GM21447 (cell line): ENCODE data around the gene CEP41.

Experiments used
- ATAC-seq: cut with Tn5 transposase; IDR thresholded peaks from one replicate; pipeline ENCODE4 v1.9.1; 2021; ENCODE audit not compliant: unreplicated experiment

Gene CEP41

DNA sequence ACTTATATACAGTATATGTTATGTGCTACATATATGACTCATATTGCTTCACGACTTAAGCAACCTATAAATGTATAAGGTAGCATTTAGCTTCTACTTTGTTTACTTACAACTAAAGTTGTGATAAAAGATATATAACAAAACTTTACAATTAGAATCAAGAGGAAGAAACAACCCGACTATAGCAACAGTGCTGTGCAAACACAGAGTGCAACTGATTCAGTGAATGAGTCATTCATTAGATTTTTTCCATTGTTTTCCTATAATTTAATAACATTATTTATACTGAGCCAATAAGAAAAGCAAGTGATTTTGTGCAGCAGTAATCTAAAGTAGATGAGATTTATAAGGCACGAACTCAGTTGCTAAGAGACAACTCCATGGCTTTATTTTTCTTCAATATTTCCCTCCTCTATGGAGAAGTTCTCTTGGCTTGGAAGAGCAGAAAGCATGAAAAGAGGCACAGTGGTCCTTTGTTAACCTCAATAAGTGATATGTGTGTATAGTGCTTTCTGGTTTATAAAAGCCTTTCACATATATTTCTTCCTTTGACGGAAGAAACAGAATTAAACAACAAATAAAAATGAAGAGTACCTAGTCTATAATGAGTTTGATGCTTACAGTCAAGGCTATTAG lies 19.8 kb downstream of the CEP41 start:
- no peak for ATAC-seq

DNA sequence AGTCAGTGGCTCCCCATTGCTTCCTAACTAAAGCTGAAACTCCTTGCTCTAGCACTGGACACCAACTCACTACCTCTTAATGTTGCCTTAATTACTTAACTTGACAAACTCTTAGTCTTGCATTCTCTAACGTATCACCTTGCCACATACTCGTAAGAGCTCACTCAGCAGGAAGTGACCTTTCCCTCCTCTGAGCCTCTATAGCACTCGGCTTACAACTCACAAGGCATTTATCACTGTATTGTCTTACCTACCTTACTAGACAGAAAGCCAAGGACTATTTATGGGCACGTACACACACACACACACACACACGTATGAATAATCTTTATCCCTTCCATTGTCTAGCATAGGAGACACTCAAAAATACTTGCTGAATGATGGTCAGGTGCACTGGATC lies 21.2 kb downstream of the CEP41 start:
- ATAC-seq = no peak

DNA sequence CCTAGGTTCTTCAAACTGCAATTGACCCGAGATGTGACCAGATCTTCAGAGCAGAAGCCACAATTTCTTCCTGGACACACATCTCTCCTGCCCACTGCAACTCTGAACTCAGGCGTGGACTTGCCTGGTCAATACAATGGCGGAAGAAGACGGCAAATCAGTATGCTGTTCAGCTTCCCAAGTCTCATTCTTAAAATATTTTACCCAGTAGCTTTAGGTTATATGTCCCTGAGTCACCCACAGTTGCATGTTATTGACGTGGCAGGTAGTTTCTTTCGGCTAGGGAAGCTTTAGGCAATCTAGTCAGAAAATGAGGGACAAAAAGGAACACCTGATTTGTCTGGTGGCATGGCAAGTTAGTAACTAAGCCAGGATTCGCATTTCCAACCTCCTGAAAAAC lies 22.5 kb downstream of the CEP41 start:
- ATAC-seq = no peak

DNA sequence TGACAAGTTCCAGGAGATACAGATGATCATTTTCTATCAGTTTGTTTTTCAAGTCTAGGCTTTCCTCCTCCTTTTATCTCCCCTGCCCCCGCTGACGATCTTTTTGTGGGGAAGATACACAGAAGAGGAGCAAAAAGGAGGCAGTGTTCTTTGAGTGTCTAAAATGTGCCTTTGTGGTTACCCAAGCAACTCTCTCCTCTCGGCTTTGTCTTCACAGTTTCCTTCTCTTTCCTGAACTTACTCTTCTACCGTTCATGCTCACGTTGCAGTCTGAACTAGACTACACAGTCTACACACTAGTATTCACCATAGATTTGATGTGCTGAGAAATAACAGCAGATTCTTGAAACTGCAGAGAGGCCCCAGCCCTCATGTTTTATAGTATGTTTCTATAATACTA lies 23.6 kb downstream of the CEP41 start:
- no peak for ATAC-seq

DNA sequence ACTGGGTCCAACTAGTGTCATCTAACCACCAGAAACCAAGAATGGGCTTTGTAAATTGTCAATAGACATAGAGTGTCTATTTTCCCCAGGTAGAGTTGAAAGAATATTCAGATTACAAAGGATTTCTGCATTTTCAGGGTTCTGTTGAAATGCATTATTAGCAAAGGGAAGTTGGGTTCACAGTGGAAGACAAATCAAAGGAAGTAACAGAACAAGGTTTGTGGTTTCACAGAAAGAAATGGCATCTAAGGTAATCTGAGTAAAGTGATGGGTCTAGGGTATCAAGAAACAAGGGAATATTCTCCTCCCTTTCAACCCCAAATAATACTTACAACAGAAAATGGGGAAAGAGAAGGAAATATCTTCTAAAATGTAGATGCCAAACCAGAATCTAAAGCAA lies 25.8 kb downstream of the CEP41 start:
- ATAC-seq = no peak

DNA sequence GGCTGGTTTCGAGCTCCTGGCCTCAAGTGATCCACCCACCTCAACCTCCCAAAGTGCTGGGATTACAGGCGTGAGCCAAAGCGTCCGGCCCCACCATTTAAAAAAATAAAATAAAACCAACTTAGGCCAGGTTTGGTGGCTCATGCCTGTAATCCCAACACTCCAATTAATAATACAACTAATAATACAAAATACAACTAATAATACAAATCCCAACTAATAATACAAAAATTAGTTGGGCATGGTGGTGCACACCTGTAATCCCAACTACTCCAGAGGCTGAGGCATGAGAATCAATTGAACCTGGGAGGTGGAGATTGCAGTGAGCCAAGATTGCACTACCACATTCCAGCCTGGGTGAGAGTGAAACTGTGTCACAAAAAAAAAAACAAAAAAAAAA lies 27.6 kb downstream of the CEP41 start:
- ATAC-seq = no peak

DNA sequence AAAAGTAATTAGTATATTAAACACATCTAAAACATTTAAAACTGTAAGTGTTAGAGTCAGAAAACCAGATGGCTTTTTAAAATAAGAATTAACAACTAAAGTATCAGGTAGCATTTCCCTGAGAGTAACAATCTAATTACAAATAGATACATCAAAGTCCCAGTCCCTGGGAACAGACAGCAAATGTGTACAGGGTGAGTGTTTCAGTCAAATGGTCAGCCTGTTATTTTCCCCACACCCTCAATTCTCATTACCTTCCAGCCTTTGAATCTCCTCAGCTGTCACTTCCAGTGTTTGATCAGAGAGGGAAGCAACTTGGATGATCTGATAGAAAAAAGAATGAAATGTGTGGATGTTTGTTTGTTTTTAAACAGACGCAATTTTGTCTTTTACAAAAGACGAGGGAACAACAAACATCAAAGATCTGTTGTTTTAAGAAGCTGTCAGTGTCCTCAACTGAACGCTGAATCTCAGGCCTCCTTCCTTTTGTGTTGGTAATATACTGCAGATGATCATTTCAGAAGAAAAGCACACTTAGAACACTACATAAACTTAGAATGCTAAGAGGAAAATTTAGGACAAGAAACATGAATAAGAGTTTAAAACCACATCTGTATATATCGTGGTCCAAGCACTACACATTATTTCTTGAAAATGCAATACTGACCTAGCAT lies 29.8 kb downstream of the CEP41 start:
- ATAC-seq = no peak

DNA sequence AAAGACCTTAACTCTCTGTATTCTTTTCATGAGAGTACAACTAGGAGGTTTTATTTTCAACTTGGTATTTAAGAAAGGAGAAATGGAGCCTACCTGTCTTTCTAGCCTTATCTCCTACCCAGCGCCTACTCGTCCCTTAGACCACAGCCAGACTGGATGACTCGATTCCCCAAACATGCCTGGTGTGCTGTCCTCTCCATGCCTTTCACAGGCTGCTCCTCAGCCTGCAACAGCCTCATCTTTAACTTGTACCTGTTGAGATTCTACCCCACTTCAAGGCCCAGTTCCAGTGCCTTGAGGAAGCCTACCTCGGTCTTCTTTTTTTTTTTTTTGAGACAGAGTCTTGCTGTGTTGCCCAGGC lies 31.1 kb downstream of the CEP41 start:
- ATAC-seq = no peak

DNA sequence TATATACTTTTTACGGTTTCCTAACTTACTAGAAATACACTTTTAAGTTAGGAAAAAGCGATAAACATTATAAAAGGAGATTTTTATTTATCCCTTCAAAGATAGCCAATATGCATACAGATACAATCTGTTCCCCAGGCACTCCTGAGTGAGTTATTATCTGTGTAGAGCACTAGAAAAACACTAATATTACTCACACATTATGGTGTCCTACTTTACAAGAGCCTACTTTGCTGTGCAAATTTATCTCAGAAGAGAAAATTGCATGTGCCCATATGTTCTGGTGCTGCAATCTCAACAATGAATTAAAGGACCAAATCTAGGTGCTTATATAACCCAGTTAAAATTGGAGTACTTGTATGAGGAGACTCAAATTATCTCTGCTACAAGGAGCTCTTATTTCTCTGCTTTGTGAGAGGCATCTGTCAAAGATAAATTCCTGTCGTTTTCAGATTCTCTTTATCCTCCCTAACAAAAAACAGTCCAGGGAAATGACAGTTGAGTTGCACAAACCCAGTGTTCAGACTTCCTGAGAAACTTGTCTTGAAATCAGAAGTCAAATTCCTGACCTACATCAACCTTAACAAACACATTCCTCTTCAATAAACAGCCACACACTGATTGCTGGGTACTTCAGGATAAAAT lies 31.6 kb downstream of the CEP41 start:
- ATAC-seq = no peak

DNA sequence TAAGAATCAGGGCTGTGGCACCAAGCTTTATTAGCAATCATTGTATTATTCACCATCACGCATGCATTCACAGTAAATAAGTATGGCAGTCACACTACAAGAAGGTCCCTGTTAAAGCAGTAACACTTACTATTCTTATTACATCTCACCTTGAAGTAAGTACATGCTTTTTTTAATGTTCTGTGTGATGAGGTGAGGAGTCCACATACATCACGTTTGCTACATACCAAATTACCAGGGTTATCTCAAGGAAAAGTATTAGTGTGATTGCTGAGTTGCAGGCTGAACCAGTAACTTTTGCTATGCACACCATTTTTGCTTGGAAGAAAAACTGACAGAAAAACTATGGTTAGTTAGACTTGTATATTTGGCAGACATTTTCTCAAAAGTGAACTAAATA lies 35.8 kb downstream of the CEP41 start:
- ATAC-seq = no peak

DNA sequence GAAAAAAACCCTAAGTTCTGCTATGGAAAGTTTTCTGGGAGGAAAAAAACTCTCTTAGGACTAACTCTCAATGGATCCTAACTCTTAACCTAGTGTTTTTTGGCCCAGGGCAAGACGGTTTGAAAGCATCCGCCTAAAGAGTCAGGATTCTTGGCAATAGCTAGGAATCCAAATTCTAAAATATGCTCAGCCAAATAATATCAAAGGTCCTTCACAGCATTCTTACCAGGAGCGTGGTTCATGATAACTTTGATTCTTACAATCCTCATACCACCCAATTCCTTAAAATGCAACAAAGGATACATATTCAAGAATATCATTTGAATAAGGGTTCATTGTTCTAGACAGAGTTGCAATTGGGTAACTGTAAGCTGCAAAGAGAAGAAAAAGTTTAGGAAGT lies 39.2 kb downstream of the CEP41 start:
- ATAC-seq = no peak

DNA sequence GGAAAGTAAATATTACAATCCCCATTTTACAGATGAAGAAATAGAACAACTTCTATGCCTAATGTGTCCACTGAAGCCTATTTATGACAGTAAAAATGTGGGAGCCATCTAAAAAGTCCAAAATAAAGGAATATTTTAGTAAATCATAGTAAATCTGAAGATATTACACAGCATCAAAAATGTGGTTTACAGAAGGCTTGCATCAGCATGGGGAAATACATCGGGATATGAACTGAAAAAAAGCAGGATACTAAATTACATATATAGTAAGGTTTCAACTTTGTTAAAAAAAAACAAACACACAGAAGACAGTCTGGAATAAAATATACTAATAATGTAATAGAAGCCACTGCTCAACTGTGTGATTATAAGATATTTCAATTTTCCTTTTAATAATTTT lies 39.7 kb downstream of the CEP41 start:
- ATAC-seq = no peak

DNA sequence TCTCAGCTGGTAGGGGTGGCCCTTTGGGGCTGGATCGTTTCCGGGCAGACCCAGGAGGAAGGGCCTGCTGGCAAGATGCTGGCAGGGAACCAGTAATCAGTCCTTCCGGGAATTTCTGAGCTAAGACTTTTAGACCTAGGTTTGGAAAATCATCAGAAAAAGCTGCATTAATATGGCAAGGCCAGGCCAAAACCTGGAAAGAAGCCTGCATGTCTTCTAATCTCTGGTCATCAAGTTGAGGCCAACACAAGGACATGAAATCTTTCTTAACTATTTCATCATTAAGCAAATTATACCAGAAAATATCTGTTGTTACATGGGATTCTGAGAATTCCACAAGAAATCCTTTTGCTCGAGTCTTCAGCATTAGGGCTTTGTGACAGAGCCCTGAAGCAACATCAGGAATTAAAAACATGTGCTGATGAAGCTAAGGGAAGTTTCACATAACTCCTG lies 40.7 kb downstream of the CEP41 start:
- no peak for ATAC-seq

DNA sequence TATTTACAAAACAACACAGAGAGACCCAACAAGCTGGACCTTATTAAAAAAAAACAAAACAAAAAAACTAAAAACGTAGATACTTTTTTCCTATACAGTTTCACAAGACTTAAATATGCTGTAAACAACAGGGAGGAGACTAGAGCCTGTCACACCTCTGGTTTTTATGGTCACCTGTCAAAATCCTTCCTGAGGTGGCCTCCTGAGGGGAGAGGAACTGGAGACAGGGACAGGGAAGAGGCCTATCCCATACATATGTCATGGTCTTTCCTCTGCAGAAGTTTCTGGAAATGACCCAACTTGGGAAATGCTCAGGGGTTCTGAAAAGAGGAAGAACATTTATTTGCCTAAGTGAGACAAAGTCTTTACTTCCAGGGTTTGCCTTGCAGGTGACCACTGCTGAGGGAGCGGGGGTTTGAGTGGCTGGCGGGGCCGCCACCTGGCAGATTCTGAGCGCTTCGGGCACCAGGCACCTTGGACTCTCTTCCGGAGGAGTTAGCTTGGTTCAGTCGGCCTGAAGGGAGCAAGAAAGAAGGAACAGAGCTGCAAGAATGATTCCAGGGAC lies 42.2 kb downstream of the CEP41 start:
- ATAC-seq = no peak

DNA sequence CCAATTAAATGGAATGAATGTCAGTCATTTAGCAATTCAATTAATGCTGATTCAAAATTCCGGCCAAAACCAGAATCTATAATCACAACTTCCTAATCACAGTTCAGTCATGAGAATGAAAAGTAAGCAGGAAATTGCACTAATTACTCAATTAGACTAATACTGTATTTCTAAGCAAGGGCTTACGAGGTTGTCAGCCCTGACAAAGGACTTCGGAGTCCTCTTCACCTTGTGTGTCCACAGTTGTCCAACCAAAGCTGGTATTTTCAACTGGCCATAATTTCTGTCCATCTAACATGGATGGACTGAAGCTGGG lies 43.1 kb downstream of the CEP41 start:
- ATAC-seq = no peak

DNA sequence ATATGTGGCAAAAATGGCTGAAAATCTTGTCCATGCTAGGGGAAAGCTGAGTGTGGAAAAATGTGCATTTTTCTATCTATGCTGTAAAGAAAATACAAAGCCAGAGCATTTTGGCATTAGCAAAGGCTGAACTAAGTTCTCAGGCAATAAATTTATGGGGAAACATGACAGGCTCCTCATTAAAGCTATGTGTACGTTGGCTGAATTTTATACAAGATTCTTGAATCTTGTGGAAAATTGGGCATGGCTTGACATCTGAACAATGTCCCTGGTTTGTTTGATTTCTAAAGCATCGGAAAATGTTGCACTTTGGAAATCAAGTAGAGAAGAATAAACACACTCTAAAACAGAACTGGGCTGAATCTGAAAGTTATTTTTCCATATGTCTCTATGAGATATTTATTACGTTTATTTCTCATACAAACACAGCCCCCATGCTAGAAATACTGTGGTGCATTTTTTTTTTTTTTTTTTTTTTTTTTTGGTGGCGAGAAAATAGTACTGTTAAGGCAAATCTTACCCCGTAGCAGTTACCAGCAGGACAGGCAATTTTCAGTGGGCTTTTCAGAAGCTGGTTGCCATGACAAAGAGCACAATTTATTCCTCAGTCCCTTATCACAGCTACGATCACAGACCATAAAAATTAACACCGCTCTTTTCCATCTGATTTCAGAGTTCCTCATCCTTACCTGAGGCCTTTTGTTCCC lies 43.6 kb downstream of the CEP41 start:
- no peak for ATAC-seq

DNA sequence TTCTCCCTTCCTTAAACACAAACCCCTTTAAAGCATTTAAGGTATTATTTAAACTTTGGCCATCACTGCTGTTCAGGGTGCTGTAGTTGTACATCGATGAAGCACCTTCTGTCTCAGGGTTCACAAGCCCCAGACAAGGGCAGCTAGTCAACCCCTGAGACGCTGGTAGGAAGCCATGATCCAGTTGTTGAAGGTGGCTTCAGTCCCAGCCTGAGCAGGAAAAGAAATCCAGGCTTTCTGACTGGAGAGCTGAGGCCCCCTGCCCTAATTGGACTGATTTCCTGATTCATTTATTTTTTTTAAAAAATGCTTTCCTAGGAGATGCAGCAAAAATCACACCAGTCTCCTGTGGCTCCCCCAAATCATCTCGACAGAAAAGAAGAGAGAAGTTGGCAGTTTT lies 44.7 kb downstream of the CEP41 start:
- no peak for ATAC-seq

DNA sequence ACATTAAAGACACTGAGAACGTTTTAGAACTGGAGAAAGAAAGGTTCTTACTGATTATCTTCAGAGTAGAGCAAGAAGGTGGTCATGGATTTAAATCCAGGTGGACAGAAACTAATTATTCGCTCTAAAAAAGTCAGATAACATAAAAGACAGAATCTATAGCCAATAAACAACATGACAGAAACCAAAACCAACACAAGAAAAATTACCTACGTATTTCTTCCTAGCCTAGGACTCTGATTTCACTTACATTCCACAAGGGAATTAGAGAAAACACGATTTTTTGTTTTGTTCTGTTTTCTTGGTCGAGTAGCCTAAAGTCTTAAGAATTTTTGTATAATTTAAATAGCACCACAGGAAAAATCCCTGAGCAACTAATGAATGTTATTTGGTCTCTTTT lies 45.4 kb downstream of the CEP41 start:
- ATAC-seq = no peak

DNA sequence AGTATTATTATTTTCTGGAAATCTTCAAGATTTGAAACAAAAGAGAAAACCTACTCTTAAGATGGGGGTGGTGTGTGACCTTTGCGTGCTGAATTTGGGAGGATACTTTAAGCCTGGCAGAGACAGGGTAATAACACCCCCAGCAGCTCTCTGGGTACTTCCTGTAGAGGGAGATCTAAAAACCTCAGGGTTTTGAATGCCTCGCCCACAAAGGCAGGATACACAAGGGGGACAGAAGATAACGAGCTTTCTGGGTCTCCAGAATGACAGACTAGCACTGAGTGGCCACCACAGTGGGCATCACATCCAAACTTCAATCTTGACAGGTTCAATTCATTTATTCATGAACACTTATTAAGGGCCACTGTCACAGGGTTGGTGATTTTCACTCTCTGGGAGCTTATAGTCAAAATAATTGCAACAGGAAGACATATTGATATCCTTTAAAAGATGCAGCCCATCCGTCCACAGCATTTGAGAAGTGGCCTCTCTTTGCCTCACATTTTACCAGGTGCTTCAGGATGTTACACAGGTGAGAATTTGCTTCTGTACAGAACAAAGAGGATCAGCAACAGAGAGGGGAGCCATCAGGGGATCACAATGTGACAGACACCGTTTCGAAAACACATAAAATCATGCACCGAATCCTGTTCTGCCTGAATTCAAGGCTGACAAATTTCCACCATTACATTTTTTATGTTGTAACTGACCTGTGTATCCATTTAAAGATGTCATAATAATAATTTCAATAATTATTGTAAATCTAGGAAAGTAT lies 46.2 kb downstream of the CEP41 start:
- no peak for ATAC-seq

DNA sequence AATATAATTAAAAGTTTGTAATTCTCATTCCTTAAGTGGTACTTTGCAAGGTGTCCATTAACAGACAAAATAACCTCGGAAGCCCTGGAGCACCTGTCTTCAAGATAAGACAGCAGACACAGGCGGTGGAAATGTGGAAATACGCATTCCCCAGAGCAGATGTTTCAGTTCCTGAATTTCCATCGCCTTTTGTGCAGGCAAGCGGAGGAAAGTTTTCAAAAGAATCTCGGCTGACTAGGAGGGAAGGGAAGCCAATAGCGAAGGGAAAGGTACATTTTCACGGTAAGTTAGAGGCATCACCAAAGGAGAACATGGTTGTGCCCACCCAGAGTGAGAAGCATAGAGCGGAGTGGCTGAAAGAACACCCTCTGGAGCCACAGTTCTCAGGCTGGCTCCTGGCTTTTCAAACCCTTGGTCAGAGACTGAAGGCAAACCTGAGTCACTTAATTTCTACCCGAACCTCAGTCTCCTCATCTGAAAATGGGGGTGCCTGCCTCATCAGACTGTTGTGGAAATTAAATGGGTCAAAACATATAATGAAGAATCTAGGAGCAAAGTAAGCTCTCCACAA lies 46.9 kb downstream of the CEP41 start:
- ATAC-seq = no peak

DNA sequence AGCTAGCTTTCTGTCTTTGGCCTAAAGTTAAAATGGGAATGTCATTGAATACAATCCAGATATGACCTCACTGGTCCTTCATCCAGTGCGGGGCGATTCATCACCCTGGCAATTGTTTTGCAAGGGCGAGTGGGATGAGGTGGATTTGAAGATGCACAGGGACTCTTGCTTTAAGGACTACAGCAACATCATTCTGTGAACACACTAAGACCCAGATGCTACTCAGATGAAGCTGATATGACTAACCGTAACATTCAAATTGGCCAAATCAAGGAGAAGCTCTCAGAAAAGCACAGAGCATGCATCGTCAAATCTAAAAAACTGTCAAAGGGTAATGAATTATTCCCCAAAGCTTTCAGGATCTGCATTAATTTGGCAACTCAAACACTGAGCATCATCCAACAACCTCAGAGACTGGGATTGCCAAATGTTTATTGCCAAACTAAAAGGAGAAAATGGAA lies 47.7 kb downstream of the CEP41 start:
- no peak for ATAC-seq
